GM10266 (cell line): ENCODE measurements around the gene CYP19A1.

ENCODE experiments used
- DNase-seq: peaks from one replicate; pipeline ENCODE4 v3.0.0; 2012; ENCODE audit errors: extremely low spot score
- CTCF ChIP-seq: IDR thresholded peaks from 2 replicates; pipeline ENCODE4 v1.5.1; 2012; ENCODE audit warnings: mild to moderate bottlenecking, low read depth; ENCODE audit not compliant: control insufficient read depth, insufficient read depth; ENCODE audit errors: missing control alignments

The CYP19A1 gene

DNA sequence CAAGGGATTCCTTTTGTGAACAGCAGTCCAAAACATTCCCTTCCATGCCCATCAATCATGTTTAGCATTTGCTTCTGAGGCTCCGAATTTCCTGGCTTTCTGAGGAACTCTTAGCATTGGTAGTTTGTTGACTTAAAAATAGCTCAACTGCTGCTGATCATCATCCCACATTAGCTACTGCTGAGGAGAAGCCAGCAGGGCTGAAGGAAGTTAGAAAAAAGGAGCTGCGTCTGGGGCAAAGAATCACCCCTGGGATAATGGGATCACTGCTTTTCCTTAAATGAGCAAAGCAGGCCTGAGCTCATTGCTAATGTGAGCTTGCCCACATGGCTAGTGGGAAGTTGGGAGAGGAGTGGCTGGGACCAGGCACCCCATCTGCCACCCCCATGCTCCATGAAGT lies 39.8 kb downstream of the CYP19A1 start:
- no peak for DNase-seq
- no peak for TF ChIP-seq CTCF

- no peak for DNase-seq
- TF ChIP-seq CTCF = no peak
Measured at GRCh38 chr15:51290720-51291119, 47.7 kb downstream of the CYP19A1 start.

DNA sequence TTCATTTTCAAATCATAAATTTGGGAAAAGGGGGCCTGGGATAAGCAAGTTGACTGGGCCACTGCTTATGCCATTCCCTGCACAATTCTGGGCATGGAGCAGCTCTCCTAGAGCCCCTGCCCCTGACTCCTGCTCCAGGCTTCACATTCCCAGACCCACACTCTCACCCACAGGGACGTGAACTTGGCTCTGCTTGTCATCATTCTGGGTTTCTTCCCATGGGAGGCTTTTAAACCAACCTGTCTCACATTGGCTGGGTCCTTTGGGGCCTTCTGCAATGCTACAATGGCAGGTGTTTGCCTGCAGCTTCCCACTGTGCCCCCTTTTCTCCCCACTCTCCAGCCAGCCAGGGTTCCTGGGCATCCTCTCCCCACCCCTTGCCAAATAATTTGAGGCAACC lies 49.1 kb downstream of the CYP19A1 start:
- DNase-seq = no peak
- no peak for TF ChIP-seq CTCF

DNA sequence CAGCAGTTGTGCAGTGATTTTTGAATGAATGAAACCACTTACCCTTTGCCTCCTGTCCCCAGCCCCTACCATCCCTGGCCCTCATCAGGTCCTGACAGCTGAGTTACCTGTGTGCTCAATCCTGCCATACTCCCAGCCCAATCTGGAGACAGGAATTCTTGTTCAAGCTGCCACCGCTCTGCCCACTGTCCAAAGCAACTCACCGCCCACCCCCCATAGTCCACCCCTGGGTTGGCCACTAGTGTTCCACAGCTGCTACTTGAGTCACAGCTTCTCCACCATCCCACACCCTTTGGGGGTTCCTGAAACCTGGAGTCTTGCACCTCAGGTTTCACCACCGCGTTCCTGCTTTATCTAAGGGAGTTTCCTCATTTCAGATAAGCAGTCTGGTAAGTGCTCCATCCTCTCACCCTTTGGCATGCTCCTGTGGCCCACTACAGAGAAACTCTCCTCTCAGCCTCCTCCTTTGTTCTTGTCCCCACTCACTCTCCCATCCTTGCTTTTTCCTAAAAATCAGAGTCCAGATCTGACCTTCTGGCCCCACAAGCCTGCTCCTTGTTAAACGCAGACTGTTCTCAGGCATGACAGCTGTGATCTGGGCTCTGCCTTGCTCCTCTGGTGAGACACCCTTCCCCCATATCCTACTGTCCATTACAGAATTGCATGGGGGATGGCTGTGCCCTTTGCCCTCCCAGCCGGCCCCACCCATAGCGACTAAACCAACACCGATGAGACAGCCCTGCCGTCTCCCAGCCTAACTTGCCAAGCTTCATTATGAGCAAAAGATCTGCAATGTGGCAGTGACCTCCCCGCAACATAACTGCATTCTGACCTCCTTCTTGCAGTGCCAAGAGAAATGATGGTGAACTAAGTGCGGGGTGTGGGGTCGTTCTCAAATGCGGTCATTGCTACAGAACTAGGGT lies 50.0 kb downstream of the CYP19A1 start:
- no peak for TF ChIP-seq CTCF
- DNase-seq = no peak

- peak; percentile 47 for DNase-seq
- peak; percentile 30 for TF ChIP-seq CTCF
Measured at GRCh38 chr15:51286816-51287215, 51.6 kb downstream of the CYP19A1 start.

GRCh38 chr15:51285399-51285798 lies 53.0 kb downstream of the CYP19A1 start:
- no peak for DNase-seq
- TF ChIP-seq CTCF = no peak

DNA sequence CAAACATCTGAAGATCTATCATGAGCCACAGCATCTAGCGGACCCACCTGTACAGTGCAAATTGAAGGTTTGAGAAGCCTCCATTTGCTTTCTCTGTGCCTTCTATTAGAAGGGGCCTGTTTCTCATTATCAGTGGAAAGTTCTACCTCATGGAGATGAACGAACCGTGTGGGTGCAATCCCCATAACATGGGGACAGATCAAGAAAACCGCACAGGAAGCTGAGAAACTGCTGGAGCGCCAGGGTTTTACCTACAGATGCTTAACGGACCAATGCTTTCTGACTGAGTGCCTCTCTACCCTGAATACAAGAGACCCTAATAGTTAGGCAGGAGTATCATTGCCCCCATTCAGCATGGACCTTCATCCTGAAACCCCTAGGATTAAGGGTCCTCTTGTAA lies 53.5 kb downstream of the CYP19A1 start:
- DNase-seq = no peak
- TF ChIP-seq CTCF = no peak
